ENCODE measurements around the gene NELFA.
A peak's percentile ranks its signal among the peaks of the same experiment; 100 is the strongest.
"Not testable (repeated sequence)": the region's sequence is repeated elsewhere in the genome, so short reads cannot be mapped to it uniquely, and the experiment has no call there.

The NELFA gene

GRCh38 chr4:2040391-2041238 is 31.8 kb upstream of the NELFA start:
- DNase-seq (ENCODE audit: low spot score) = no peak

DNA sequence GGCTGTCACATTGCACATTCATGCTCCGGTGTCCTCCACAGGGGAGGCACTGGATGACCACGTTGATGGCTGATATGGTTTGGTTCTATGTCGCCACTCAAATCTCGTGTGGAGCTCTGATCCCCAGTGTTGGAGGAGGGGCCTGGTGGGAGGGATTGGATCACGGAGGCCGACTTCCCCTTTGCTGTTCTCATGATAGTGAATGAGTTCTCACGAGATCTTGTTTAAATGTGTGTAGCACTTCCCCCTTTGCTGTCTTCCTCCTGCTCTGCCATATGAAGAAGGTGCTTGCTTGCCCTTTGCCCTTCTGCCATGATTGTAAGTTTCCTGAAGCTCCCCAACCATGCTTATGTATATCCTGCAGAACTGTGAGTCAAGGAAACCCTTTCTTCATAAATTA is 28.1 kb upstream of the NELFA start:
- DNase-seq (ENCODE audit: low spot score) = no peak

- no peak for DNase-seq (ENCODE audit: low spot score)
Observed at GRCh38 chr4:2036327-2036726, 27.6 kb upstream of the NELFA start.

- DNase-seq (ENCODE audit: low spot score) = not testable (repeated sequence)
Observed at GRCh38 chr4:2031161-2031560, 22.4 kb upstream of the NELFA start.

- DNase-seq (ENCODE audit: low spot score) = not testable (repeated sequence)
Observed at GRCh38 chr4:2027120-2027519, 18.3 kb upstream of the NELFA start.

- no peak for DNase-seq (ENCODE audit: low spot score)
Observed at GRCh38 chr4:2025817-2026216, 17.0 kb upstream of the NELFA start.

DNA sequence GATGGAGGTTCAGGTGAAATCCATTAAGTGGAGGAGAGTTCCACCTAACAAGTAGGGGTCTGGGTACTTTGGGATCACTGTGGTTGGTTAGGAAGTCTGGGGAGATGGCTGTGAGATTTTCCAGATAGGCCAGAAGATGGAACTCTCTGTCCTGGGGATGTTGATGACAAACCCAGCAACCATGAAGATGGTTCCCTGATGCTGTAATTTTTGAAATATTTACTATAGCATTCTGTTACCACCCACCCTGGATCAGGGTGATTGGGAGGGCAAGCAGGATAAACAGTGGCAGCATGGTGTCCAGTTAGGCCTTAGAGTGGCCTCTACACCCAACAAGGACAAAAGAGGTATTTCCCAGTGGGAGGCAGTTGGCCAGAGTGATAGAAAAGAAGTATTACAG is 15.9 kb upstream of the NELFA start:
- DNase-seq (ENCODE audit: low spot score) = no peak

DNA sequence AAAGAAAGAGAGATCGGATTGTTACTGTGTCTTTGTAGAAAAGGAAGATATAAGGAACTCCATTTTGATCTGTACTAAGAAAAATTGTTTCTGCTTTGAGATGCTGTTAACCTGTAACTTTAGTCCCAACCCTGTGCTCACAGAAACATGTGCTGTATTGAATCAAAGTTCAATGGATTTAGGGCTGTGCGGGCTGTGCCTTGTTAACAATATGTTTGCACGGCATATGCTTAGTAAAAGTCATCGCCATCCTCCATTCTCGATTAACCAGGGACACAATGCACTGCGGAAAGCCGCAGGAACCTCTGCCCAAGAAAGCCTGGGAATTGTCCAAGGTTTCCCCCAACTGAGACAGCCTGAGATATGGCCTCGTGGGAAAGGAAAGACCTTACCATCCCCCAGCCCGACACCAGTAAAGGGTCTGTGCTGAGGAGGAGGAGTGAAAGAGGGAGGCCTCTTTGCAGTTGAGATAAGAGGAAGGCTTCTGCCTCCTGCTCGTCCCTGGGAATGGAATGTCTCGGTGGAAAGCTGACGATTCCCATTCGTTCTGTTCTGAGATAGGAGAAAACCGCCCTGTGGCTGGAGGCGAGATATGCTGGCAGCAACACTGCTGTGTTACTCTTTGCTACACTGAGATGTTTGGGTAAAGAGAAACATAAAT is 12.7 kb upstream of the NELFA start:
- not testable (repeated sequence) for DNase-seq (ENCODE audit: low spot score)

GRCh38 chr4:2015008-2015407 is 6.2 kb upstream of the NELFA start:
- no peak for DNase-seq (ENCODE audit: low spot score)

DNA sequence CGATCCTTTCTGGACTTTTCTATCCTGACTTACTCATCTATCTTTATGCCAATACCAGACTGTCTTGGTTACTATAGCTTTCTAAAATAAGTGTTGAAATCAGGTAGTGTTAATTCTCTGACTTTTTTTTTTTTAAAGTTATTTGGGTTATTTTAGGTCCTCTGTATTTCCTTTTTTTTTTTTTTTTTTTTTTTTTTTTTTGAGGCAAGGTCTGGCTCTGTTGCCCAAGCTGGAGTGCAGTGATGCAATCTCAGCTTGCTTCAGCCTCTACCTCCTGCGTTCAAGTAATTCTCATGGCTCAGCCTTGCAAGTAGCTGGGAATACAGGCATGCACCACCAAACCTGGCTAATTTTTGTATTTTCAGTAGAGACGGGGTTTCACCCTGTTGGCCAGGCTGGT is 2.8 kb upstream of the NELFA start:
- no peak for DNase-seq (ENCODE audit: low spot score)

DNA sequence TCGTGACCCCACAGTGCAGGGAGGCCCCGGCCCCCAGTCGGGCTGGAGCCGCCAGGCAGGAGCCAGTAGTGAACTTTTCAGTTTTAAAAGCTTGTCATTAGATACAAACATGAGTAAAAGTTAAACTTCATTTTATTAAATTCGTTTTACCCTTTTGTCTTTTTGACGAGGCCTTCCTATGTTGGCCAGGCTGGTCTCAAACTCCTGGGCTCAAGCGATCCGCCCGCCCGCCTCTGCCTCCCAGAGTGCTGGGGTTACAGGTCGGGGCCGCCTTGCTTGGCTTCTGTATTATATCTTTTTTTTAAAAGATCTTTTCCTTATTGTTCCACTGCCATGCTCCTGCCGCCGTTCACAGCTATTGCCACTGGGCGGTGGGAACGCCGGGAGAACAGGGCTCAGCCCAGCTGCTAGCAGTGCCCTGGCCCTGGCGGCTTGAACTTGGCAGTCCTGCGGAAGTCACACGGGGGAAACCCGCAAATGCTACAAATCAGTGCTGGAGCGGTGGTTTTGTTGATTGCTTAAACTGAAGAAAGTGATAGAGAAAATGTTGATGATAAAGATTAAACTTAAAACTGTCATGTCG is 968 bp upstream of the NELFA start:
- DNase-seq (ENCODE audit: low spot score) = peak; percentile 83

DNA sequence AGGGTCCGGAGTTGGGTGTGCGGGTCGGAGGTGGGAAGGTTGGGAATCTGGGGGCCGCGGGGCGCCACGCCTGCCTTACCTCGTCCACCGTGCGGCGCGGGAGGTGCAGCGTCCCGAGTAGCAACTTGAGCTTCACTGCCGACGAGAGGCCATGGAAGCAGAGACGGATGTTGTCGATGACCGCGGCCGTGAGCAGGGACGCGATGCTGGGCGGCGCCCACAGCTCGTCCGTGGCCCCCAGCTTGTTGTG is 178 bp downstream of the NELFA start:
- no peak for DNase-seq (ENCODE audit: low spot score)

DNA sequence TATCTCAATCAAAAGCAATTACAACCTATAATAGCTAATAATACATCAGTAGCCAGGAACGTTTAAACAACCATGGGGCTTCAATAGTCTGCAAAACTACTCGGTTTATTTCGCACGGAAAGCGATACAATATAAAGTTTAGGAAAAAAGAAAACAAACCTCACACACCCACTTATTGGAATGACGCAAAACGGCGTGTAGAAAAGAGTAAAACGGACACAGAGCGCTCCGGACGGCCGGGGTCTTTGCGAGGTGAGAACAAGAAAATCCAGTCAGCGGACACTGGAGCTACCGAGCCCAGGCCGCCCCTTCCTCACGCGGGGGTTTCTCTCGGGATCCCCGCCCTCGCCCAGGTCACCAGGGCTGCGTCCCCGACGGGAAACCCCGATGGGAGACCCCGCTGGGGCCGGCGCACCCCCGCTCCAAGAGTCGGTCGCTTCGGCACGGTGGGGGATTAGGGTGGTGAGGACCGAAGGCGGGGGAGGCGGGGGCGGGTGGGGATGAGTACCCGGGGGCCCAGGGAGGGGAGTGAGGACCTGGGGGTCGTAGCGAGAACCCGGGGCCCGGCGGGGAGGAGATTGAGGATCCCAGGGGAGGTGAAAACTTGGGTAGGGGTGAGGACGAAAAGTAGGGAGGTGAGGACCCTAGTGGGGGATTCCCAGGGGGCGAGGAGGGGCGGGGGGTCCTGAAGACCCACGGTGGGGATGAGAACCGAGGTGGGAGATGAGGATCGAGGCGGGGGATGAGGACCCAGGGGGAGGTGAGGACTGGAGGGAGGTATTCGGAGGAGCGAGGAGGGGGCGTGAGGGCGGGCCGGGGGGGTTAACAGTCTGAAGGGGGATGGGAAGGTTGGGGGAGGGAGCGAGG is 737 bp downstream of the NELFA start:
- DNase-seq (ENCODE audit: low spot score) = no peak

DNA sequence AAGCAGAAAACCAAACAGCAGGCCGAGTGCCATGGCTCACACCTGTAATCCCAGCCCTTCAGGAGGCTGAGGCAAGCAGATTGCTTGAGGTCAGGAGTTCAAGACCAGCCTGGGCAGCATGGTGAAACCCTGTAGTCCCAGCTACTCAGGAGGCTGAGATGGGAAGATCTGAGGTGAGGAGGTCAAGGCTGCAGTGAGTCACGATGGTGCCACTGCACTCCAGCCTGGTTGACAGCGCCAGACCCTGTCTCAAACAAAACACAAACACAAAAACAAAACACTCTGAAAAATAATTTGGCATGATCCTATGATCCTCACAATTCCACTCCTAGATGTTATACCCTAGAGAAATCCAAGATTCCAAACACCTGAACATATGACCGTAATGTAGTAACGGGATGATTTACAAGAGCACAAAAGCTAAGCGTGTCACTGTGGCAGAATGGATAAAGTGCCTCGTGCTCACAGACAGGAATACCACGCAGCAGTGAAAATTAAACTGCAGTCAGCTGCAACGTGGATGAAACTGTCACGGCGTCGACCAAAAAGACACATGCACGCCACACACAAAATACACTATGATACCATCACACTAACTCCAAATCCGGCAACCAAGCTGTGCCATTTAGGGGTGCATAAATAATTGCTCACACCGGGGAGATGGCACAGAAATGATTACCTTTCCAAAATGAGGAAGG is 1.7 kb downstream of the NELFA start:
- DNase-seq (ENCODE audit: low spot score) = no peak

- DNase-seq (ENCODE audit: low spot score) = no peak
Observed at GRCh38 chr4:2006367-2006766, 2.4 kb downstream of the NELFA start.

- not testable (repeated sequence) for DNase-seq (ENCODE audit: low spot score)
Observed at GRCh38 chr4:2003361-2003760, 5.4 kb downstream of the NELFA start.

- not testable (repeated sequence) for DNase-seq (ENCODE audit: low spot score)
Observed at GRCh38 chr4:1999308-1999707, 9.5 kb downstream of the NELFA start.

GRCh38 chr4:1998296-1998695 is 10.5 kb downstream of the NELFA start:
- DNase-seq (ENCODE audit: low spot score) = no peak

DNA sequence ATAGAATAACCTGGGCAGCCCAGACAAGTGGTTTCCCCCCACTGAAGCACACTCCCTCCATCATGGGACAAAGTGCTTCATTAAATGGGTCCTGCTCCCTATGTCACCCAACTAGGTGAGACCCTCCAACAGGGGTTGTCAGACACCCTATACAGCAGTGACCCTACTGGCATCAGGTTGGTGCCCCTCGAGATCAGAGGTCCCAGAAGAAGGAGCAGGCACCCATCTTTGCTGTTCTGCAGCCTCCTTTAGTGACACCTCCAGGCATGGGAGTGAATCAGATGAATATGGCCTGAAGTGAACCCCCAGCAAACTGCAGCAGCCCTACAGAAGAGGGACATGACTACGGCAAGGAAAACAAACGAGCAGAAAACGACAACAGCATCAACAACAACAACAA is 11.1 kb downstream of the NELFA start:
- DNase-seq (ENCODE audit: low spot score) = no peak

- DNase-seq (ENCODE audit: low spot score) = no peak
Observed at GRCh38 chr4:1996866-1997611, 11.7 kb downstream of the NELFA start.

GRCh38 chr4:1994938-1995337 is 13.8 kb downstream of the NELFA start:
- DNase-seq (ENCODE audit: low spot score) = no peak

Measured in HuH-7 (cell line).